K562 (cell line): ENCODE results near the gene RCOR2. TPM values are rescaled to one million over a fixed set of nuclear protein-coding genes. Genes with fewer than 3 reads are reported as not detected.

Experiments used
- ARID1B ChIP-seq: fragments of 450-650 bp; IDR thresholded peaks from 2 replicates; pipeline ENCODE4 v1.6.1; 2016; ENCODE audit warnings: antibody characterized with exemption, mild to moderate bottlenecking, inconsistent platforms
- BRD9 ChIP-seq: fragments of 450-650 bp; IDR thresholded peaks from 2 replicates; pipeline ENCODE4 v1.6.1; 2018; ENCODE audit warnings: low read depth; ENCODE audit not compliant: partially characterized antibody
- CAMTA2 ChIP-seq: fragments of 250-450 bp; sonication (Bioruptor Pico); conservative IDR thresholded peaks from 2 replicates; pipeline ENCODE4 v1.5.1; 2022
- CSDE1 ChIP-seq, 2 experiments: fragments of 450-650 bp; IDR thresholded peaks; 2 replicates each; pipeline ENCODE4 v1.6.1; 2016; ENCODE audit warnings: mild to moderate bottlenecking in 1 of 2
- E2F3 ChIP-seq: fragments of 250-450 bp; sonication (Bioruptor Pico); IDR thresholded peaks from 2 replicates; pipeline ENCODE4 v1.4.0; 2020; ENCODE audit warnings: mild to moderate bottlenecking
- ELF4 ChIP-seq: fragments of 450-650 bp; formaldehyde crosslinking; IDR thresholded peaks from 2 replicates; pipeline ENCODE4 v1.4.0; 2022; ENCODE audit warnings: missing genetic modification characterization
- ESRRA ChIP-seq: fragments of 450-650 bp; IDR thresholded peaks from 2 replicates; pipeline ENCODE4 v1.6.1; 2014; ENCODE audit warnings: low read depth, mild to moderate bottlenecking, moderate library complexity, borderline replicate concordance
- GTF2F1 ChIP-seq: IDR thresholded peaks from 2 replicates; pipeline ENCODE4 v1.6.1; 2011; ENCODE audit warnings: low read depth, low read length, improper control_type of control experiment
- HDAC8 ChIP-seq: fragments of 450-650 bp; IDR thresholded peaks from 2 replicates; pipeline ENCODE4 v1.6.1; 2016; ENCODE audit warnings: mild to moderate bottlenecking, missing genetic modification characterization, moderate library complexity, missing compliant biosample characterization
- HEY1 ChIP-seq: fragments of 250-450 bp; sonication (Bioruptor Pico); IDR thresholded peaks from 2 replicates; pipeline ENCODE4 v1.5.0; 2020; ENCODE audit warnings: mild to moderate bottlenecking, moderate library complexity, borderline replicate concordance
- HLTF ChIP-seq: fragments of 450-650 bp; IDR thresholded peaks from 2 replicates; pipeline ENCODE4 v1.6.1; 2016
- ILF3 ChIP-seq: fragments of 450-650 bp; IDR thresholded peaks from 2 replicates; pipeline ENCODE4 v1.6.1; 2018; ENCODE audit warnings: antibody characterized with exemption, mild to moderate bottlenecking, moderate library complexity, borderline replicate concordance
- JUND ChIP-seq, 2 experiments: IDR thresholded peaks; 2 replicates in 1 of 2; 3 replicates in 1 of 2; pipeline ENCODE4 v1.6.1; 2011; ENCODE audit warnings: borderline replicate concordance in 2 of 2, low read depth in 2 of 2, low read length in 2 of 2, improper control_type of control experiment in 1 of 2, missing biosample characterization in 1 of 2, missing genetic modification characterization in 1 of 2, missing genetic modification reagents in 1 of 2
- MAFG ChIP-seq: fragments of 450-650 bp; conservative IDR thresholded peaks from 2 replicates; pipeline ENCODE4 v1.6.1; 2016; ENCODE audit warnings: missing genetic modification characterization, missing compliant biosample characterization
- PHTF2 ChIP-seq: fragments of 250-450 bp; sonication (Bioruptor Pico); IDR thresholded peaks from 2 replicates; pipeline ENCODE4 v1.5.0; 2021; ENCODE audit warnings: mild to moderate bottlenecking
- POLR2A ChIP-seq: fragments of 450-650 bp; conservative IDR thresholded peaks from 2 replicates; pipeline ENCODE4 v1.6.1; 2016
- PTBP1 ChIP-seq: fragments of 200-400 bp; formaldehyde crosslinking; IDR thresholded peaks from 2 replicates; pipeline ENCODE4 v1.6.1; 2017; ENCODE audit warnings: low read depth, low read length
- SMAD2 ChIP-seq: fragments of 150-350 bp; IDR thresholded peaks from 2 replicates; pipeline ENCODE4 v1.6.1; 2014; ENCODE audit warnings: low read depth, mild to moderate bottlenecking, low read length
- TAF7 ChIP-seq: fragments of 450-650 bp; IDR thresholded peaks from 2 replicates; pipeline ENCODE4 v1.6.1; 2016; ENCODE audit warnings: missing genetic modification characterization, missing compliant biosample characterization
- XRCC5 ChIP-seq: fragments of 200-400 bp; formaldehyde crosslinking; IDR thresholded peaks from 2 replicates; pipeline ENCODE4 v1.6.1; 2017; ENCODE audit warnings: low read depth, mild to moderate bottlenecking, low read length
- ZNF311 ChIP-seq: fragments of 250-450 bp; sonication (Bioruptor Pico); IDR thresholded peaks from 2 replicates; pipeline ENCODE4 v1.4.0; 2020; ENCODE audit warnings: mild to moderate bottlenecking, moderate library complexity
- ZNF586 ChIP-seq: fragments of 450-650 bp; formaldehyde crosslinking; conservative IDR thresholded peaks from 2 replicates; pipeline ENCODE4 v1.4.0; 2020; ENCODE audit warnings: mild to moderate bottlenecking, moderate library complexity
- ZNF764 ChIP-seq: fragments of 250-450 bp; sonication (Bioruptor Pico); IDR thresholded peaks from 2 replicates; pipeline ENCODE4 v1.4.0; 2020; ENCODE audit warnings: low read depth, mild to moderate bottlenecking, moderate library complexity
- polyA plus RNA-seq, 8 experiments: library from polyadenylated mRNA; depleted of rRNA in 4 of 8; stranded (reverse) in 5 of 8; unstranded in 3 of 8; fragments of >200 nt; fragmentation: Nextera tagmentation in 2 of 8; fragmentation: Illumina TruSeq in 1 of 8; extraction: Ambion mirVana in 2 of 8; extraction: Trizol in 1 of 8; gene quantifications; 2 replicates each; pipeline versions ENCODE4 v1.2.1 to v1.2.3, GENCODE V29; 2011 to 2014; ENCODE audit warnings: inconsistent platforms in 1 of 8, missing spikeins in 1 of 8
- total RNA-seq, 7 experiments: library from RNA; depleted of rRNA in 6 of 7; stranded (reverse); fragments of >200 nt in 6 of 7; fragmentation: Illumina TruSeq in 2 of 7; extraction: Trizol in 2 of 7; gene quantifications; 2 replicates each; pipeline versions ENCODE4 v1.2.1 to v1.2.3, GENCODE V29; 2011 to 2021; ENCODE audit warnings: low replicate concordance in 1 of 7
- TF ChIP-seq, protein P1 (sequence below): fragments of 250-450 bp; sonication (Bioruptor Pico); IDR thresholded peaks from 2 replicates; pipeline ENCODE4 v1.5.0; 2021; ENCODE audit warnings: mild to moderate bottlenecking, moderate library complexity
- TF ChIP-seq, protein P2 (sequence below): fragments of 250-450 bp; sonication (Bioruptor Pico); IDR thresholded peaks from 2 replicates; pipeline ENCODE4 v1.5.0; 2021; ENCODE audit warnings: mild to moderate bottlenecking, borderline replicate concordance

The RCOR2 gene
- total and polyA plus RNA-seq, 9 of the 15 experiments (the other 6 are each of a cell fraction or from before 2014, with no cell fraction given), result 0.04 to 6.5 (median 2.5) TPM; not detected in 1

DNA sequence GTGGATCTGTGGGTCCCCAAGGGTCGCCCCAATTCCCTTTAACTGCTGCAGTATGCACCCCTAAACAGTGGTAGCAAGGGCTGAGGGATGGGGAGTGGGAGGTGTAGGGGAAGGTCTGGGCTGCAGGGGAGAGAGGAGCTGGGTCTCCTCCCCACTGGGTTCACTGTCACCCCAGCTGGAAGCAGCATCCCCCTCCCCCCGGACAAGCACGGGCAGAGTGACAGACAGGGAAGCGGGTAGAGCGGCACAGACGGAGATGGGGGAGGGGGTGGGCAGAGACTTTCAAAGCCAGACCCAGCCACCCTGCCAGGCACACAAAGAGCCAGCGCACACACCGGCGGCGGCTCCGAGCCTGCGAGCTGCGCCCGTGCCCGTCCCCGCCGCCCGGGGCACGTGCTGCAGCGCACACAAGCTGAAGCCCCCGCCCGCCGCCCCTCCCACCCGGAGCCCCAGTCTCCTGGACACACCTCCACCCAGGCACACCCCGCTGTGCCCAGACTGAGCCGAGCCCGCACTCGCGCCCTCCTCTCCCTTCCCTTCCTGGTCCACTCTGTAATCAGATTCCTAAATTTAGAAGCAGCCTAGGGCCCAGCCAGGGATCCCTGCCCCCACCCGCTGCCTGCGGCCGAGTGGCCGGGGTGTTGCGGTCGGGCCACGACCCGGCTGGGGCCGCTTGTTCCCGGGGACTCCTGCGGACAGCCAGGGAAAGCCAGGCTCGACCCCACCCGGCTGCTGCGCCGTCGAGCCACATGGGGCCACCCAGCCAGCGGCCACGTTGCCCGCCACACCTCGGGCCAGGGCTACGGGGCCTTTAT lies 935 bp upstream of the RCOR2 start (continued):
- TF ChIP-seq, protein P1, sequence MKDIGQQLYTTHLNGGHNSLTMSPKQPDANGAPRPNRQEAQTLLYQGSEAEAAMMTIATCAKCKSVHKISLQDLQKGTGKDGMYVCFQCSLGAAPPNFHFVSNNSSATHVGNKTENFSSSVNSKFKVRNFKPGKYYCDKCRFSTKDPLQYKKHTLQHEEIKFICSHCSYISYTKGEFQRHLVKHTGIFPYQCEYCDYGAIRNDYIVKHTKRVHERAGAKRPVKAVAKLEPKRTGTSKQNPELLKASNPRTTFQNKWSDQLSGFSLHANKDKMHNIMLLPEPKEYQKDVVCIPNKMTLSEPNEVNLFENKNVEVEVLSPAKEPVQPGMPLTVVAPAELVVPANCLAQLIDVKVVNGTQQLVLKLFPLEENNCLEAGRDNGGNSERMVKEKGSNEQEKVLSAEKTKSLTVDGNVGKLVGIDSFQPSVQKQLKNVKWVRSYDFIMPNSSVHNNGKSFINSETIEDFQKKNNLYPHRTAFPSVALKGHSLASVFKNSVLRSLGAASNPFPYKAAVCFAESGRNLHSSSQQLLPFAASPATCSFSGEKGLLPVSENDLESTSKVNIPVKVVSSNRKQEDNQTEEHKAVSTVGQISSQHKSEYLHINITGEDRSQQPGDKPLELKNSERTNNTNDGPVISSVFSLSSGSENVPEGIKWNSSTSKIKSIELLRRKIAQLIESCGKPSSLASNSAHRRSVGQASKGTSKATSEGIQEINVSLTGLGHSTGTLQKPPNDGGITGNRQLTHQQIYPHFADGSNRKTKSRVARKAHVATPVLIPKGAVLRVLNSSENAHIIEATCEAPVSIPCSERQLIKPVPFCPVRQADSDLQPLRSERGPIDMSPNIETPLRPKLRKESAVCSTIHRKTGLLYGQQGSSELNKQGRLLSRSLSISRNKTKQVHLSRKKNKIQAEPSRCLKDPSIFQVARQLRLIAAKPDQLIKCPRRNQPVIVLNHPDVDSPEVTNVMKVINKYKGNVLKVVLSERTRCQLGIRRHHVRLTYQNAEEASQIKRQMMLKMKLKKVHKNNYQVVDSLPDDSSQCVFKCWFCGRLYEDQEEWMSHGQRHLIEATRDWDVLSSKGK, result no peak
- 0 out of 2 replicates have a peak, but pooled peaks have one; percentile 26 for TF ChIP-seq POLR2A
- TF ChIP-seq ZNF311 (CRISPR knock-in tag), result 0 out of 2 replicates have a peak, but pooled peaks have one; percentile 45
- TF ChIP-seq ILF3, result no peak
- no peak for TF ChIP-seq ZNF764 (CRISPR knock-in tag)
- no peak for TF ChIP-seq E2F3 (CRISPR knock-in tag)
- no peak for TF ChIP-seq GTF2F1
- TF ChIP-seq XRCC5, result no peak; the same call in 1 of the 2 replicates
- no peak for TF ChIP-seq SMAD2
- TF ChIP-seq, protein P2, sequence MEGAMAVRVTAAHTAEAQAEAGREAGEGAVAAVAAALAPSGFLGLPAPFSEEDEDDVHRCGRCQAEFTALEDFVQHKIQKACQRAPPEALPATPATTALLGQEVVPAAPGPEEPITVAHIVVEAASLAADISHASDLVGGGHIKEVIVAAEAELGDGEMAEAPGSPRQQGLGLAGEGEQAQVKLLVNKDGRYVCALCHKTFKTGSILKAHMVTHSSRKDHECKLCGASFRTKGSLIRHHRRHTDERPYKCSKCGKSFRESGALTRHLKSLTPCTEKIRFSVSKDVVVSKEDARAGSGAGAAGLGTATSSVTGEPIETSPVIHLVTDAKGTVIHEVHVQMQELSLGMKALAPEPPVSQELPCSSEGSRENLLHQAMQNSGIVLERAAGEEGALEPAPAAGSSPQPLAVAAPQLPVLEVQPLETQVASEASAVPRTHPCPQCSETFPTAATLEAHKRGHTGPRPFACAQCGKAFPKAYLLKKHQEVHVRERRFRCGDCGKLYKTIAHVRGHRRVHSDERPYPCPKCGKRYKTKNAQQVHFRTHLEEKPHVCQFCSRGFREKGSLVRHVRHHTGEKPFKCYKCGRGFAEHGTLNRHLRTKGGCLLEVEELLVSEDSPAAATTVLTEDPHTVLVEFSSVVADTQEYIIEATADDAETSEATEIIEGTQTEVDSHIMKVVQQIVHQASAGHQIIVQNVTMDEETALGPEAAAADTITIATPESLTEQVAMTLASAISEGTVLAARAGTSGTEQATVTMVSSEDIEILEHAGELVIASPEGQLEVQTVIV (CRISPR knock-in tag), result no peak
- no peak for TF ChIP-seq ELF4
- TF ChIP-seq BRD9, result no peak
- TF ChIP-seq PTBP1, result no peak
- TF ChIP-seq TAF7 (tag), result no peak
- TF ChIP-seq HEY1 (CRISPR knock-in tag), result no peak
- no peak for TF ChIP-seq JUND (IDR thresholded peaks at IDR 0.05; ENCODE audit: borderline replicate concordance, low read depth, low read length)
- TF ChIP-seq JUND (tag; IDR thresholded peaks at IDR 0.05; ENCODE audit: borderline replicate concordance, low read depth, low read length), result no peak; the same call in 2 of the 3 replicates
- no peak for TF ChIP-seq PHTF2 (CRISPR knock-in tag)
- no peak for TF ChIP-seq MAFG (tag)
- TF ChIP-seq CSDE1 (IDR thresholded peaks at IDR 0.05), result no peak
- no peak for TF ChIP-seq HLTF
- no peak for TF ChIP-seq ARID1B
- no peak for TF ChIP-seq ZNF586
- peak; percentile 65; the same call in 1 of the 2 replicates for TF ChIP-seq ESRRA
- no peak for TF ChIP-seq CAMTA2
- no peak for TF ChIP-seq HDAC8 (tag)
